ENCODE results near the gene ZNF311. TPM values are rescaled to one million over a fixed set of nuclear protein-coding genes. Genes with fewer than 3 reads are reported as not detected.

Gene ZNF311
- total and polyA plus RNA-seq, 2 of the 13 experiments (the other 11 are each of a cell fraction or from before 2014, with no cell fraction given): not detected

- TF ChIP-seq ZBTB4 (CRISPR knock-in tag; IDR thresholded peaks at IDR 0.05; ENCODE audit: borderline replicate concordance) (no peak), ZNF235 (CRISPR knock-in tag; IDR thresholded peaks at IDR 0.05; ENCODE audit: borderline replicate concordance) (no peak), ZBTB40 (IDR thresholded peaks at IDR 0.05) (no peak), ZBTB40 (CRISPR knock-in tag; IDR thresholded peaks at IDR 0.05) (no peak), BRD4 (CRISPR knock-in tag; IDR thresholded peaks at IDR 0.05) (peak; percentile 48; the same call in 1 of the 2 replicates), POLR2AphosphoS5 (IDR thresholded peaks at IDR 0.05; ENCODE audit: low read depth, low read length) (peak; percentile 74), ZNF580 (CRISPR knock-in tag; IDR thresholded peaks at IDR 0.05; ENCODE audit: borderline replicate concordance, low read depth) (peak; percentile 64; the same call in 1 of the 2 replicates), TP53 (CRISPR knock-in tag; conservative IDR thresholded peaks at IDR 0.05) (no peak), ZNF773 (CRISPR knock-in tag; IDR thresholded peaks at IDR 0.05; ENCODE audit: borderline replicate concordance) (no peak), SNAPC5 (CRISPR knock-in tag; IDR thresholded peaks at IDR 0.05; ENCODE audit: borderline replicate concordance) (no peak), TBX3 (IDR thresholded peaks at IDR 0.05; ENCODE audit: borderline replicate concordance) (peak; percentile 59; the same call in 1 of the 2 replicates), AHR (CRISPR knock-in tag; IDR thresholded peaks at IDR 0.05) (no peak; the same call in 1 of the 2 replicates), ZBTB7A (CRISPR knock-in tag; IDR thresholded peaks at IDR 0.05) (no peak; the same call in 1 of the 2 replicates), ZSCAN30 (CRISPR knock-in tag; IDR thresholded peaks at IDR 0.05) (no peak), ZNF136 (CRISPR knock-in tag; IDR thresholded peaks at IDR 0.05; ENCODE audit: low read depth) (no peak), ZNF510 (CRISPR knock-in tag; IDR thresholded peaks at IDR 0.05; ENCODE audit: low read depth) (no peak), SP5 (CRISPR knock-in tag; IDR thresholded peaks at IDR 0.05; ENCODE audit: borderline replicate concordance, low read depth) (peak; percentile 96)
These were observed 24.2 kb downstream of the ZNF311 start (continued) for GRCh38 chr6:28980852-28981430.
